GM23338 (cell line): ENCODE data around the gene GALR2. TPM values are rescaled to one million over a fixed set of nuclear protein-coding genes. Genes with fewer than 3 reads are reported as not detected.

ENCODE experiments used
- EZH2phosphoT487 ChIP-seq: fragments of 200-600 bp; sonication (generic); IDR thresholded peaks from one replicate; pipeline ENCODE4 v1.8.1; 2018; ENCODE audit warnings: antibody characterized with exemption; ENCODE audit not compliant: unreplicated experiment
- JUNB ChIP-seq: IDR thresholded peaks from one replicate; pipeline ENCODE4 v1.6.1; 2016; ENCODE audit warnings: antibody characterized with exemption; ENCODE audit not compliant: unreplicated experiment
- POLR2AphosphoS5 ChIP-seq: IDR thresholded peaks from 2 replicates; pipeline ENCODE4 v1.6.1; 2016; ENCODE audit warnings: antibody characterized with exemption, low read depth
- REST ChIP-seq: IDR thresholded peaks from one replicate; pipeline ENCODE4 v1.6.1; 2018; ENCODE audit warnings: antibody characterized with exemption; ENCODE audit not compliant: unreplicated experiment
- STAT1 ChIP-seq: IDR thresholded peaks from one replicate; pipeline ENCODE4 v1.6.1; 2016; ENCODE audit warnings: antibody characterized with exemption; ENCODE audit not compliant: unreplicated experiment
- ZNF114 ChIP-seq: fragments of 250-450 bp; sonication (Bioruptor Pico); IDR thresholded peaks from 2 replicates; pipeline ENCODE4 v1.5.0; 2020; ENCODE audit warnings: mild to moderate bottlenecking, moderate library complexity
- ZNF331 ChIP-seq: fragments of 250-450 bp; sonication (Bioruptor Pico); IDR thresholded peaks from 2 replicates; pipeline ENCODE4 v1.5.0; 2020; ENCODE audit warnings: low read depth, mild to moderate bottlenecking, moderate library complexity
- ZNF462 ChIP-seq: fragments of 250-450 bp; sonication (Bioruptor Pico); IDR thresholded peaks from 2 replicates; pipeline ENCODE4 v1.5.0; 2020; ENCODE audit warnings: mild to moderate bottlenecking, moderate library complexity
- polyA plus RNA-seq: library from polyadenylated mRNA; unstranded; fragments of >200 nt; fragmentation: Nextera tagmentation; extraction: Ambion mirVana; gene quantifications from 2 replicates; pipeline ENCODE4 v1.2.1, GENCODE V29; 2016
- total RNA-seq: library from RNA; depleted of rRNA; stranded (reverse); fragments of >200 nt; shearing (Covaris generic); gene quantifications from 2 replicates; pipeline ENCODE4 v1.2.3, GENCODE V29; 2014

Gene GALR2
- total and polyA plus RNA-seq, 2 experiments from 2014 or later = 0.50 to 2.2 TPM

GRCh38 chr17:76032780-76033108 lies 41.8 kb upstream of the GALR2 start (continued):
- TF ChIP-seq ZNF462 (CRISPR knock-in tag) (no peak), POLR2AphosphoS5 (no peak), JUNB (no peak), STAT1 (no peak), EZH2phosphoT487 (no peak), ZNF114 (CRISPR knock-in tag) (no peak), REST (no peak), ZNF331 (CRISPR knock-in tag) (no peak)
